ENCODE measurements around the gene MEIKIN. TPM values are rescaled to one million over a fixed set of nuclear protein-coding genes. Genes with fewer than 3 reads are reported as not detected.
"Not testable (repeated sequence)": the region's sequence is repeated elsewhere in the genome, so short reads cannot be mapped to it uniquely, and the experiment has no call there.

The MEIKIN gene
- polyA plus RNA-seq, 1 donor = not detected

DNA sequence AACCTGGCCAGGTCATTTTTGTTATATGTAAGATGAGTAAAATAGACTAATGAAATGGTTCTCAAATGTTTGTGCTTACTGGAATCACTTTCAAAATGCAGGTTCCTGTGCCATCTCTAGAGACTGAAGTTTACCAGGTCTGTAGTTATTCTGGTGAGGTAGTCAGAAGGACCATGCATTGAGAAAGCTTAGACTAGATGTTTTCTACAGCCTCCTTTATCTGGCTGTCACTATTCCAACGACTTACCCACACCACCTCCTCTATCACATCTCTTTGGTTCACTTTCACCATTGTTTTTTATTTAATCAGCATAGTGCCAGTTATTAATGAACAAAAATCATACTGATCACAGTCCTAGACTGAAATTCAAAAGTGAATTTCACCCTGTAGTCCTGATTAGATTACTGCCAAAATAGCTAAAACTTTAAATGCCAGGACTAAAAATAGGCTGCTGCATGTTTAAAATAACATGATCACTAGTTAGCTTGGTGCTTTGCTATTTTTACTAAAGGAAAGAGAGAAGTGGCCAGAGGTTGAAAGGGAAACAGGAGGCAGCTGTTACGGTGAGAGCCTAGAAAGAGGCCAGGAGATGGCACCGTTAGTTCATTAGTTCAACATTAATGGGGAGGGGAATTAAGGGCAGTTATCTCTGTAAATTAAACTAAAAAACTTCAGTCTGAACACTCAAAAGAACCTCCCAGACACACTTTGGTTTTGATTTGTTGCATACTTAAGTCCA lies 134.8 kb downstream of the MEIKIN start:
- no peak for DNase-seq (ENCODE audit: low read depth)

DNA sequence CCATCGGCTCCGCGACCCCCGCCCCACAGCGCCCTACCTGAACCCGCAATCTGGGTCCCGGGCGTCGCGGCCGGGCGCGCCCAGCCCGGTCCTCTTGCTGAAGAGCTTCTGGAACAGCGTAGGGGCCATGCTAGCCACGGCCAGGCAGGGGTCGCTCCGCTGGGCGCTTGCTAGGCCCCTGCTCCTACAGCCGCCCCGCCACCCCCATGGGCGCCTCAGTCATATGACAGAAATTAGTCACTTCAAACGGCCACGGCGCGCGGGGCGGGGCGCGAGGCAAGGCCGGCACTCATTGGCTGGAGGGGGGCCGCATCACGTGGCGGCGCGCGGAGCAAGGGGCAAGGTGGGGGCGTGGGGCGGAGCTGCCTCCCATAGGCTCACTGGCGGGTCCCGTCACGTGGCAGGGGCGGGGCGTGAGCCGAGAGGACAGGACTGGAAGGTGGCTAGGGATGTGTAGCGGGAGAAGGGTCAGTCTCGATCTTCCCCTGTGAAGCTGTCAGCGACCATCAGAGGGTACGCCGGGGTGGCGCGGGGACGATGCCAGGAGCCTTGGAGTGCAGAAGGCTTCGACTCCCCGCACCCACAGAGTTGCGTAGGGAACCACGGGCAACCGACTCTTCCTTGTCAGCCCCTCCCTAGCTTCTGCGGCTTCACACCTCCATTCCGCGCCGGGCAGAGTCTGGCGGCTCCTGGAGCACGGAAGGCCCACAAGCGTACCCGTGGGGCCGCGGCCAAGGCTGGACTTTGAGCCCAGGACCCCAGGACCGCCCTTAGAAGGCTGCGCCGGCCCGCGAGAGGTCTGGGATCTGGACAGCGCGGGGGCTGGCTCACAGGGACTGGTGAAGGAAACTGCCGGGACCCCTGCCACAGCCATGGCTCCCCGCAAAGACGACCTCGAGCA lies 148.4 kb downstream of the MEIKIN start, which contains the start of gene FNIP1:
FNIP1 (minus strand) TSS at position 225 of the 901 bp plus-strand sequence; CDS start at position 129, 96 bp downstream.
- DNase-seq (ENCODE audit: low read depth) = peak; percentile 83

DNA sequence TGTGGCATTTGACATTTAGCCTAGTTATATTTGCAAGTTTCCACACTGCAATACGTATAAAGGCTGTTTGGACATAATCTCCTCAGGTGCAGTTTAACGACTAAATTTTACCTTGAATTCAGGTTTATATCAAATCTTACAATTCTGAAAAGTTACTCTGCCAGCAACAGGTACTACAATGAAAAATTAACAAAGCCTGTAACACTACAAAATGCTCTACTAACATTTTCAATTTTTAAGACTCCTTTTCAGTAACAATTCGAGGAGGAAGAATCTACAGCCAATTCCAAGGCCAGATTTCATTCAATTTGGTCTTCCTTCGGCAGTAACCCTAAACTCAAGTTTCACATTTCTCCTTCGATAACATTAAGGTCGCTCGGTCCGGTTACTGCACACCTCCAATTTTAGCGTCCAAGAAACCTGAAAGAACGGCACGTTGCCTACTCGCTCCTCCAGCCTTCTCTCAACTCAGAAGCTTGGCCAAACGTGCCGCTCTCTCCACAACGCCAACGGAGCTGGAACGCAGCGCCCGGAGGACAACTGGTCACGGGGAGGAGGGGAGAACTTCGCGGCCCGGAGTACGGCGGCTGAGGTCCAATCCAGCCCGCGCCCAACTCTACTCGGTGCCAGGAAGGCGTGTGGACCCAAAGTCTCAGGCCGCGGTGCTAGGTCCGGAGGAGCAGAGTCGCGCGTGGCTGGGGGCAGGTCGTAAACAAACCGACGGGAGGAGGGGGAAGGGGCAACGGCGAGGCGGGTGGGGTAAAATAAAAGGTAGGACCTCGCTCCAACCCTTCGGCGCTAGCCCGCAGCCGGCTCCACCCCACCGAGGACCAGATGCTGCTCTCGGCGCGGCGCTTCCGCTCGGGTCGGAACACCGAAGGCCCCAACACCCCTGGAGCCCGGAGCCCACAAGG lies 149.3 kb downstream of the MEIKIN start:
- DNase-seq (ENCODE audit: low read depth) = no peak

DNA sequence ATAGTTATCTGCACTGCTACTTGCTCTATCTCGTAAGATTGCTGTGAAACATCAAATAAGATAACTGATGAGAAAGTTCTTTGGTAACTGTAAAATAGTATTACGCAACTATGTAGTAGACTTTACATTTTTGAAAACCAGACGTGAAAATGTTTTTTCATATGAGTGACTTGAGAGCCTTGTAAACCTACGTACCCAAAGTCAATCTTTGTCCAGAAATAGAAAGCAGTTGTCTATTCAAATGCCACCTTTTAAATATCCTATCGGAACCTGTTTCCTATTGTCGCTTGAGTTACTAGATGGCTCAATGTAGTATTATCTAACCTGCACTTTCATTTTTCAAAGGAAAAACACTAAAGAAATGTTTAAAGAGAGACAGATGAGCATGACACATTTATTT lies 150.2 kb downstream of the MEIKIN start:
- DNase-seq (ENCODE audit: low read depth) = no peak

DNA sequence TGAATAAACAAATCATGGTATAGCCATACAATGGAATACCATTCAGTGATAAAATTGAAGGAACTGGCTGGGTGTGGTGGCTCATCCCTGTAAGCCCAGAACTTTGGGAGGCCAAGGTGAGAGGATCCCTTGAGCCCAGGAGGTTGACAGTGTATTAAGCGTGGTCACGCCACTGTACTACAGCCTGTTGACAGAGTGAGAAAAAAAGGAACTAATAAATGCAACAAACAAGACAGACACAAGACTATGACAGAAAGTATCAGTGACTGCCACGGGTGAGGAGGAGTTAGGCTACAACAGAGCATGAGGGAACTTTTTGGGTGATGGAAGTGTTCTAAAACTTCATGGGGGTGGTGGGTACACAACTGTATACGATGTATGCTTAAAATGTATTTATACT lies 150.9 kb downstream of the MEIKIN start:
- no peak for DNase-seq (ENCODE audit: low read depth)

DNA sequence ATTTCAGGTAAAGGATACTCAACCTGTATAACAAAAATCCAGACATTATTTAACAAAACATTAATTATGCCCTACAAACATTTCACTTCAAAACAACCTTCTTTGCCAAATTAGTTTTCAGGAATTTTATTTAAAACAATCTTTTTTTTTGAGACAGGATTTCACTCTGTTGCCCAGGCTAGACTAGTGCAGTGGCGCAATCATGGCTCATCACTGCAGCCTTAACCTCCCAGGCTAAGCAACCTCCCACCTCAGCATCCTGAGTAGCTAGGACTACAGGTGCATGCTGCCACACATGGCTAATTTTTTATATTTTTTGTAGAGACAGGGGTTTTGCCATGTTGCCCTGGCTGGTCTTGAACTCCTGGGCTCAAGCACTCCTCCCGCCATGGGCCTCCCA lies 152.6 kb downstream of the MEIKIN start:
- no peak for DNase-seq (ENCODE audit: low read depth)

DNA sequence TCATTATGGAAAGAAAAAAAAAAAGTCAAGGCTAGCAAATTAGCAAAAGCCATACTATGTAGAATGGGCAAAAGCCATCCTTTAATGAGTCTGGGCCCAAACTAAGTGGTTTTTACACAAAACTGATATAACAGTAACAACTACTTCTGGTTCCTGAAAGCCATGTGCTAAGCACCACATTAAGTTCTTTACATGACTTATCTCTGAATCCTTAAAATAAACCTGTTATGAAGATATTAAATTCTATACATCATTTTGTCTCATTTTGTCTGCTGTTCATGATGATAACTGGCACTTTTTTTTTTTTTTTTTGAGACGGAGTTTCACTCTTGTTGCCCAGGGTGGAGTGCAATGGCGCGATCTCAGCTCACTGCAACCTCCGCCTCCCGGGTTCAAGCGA lies 153.6 kb downstream of the MEIKIN start:
- no peak for DNase-seq (ENCODE audit: low read depth)

DNA sequence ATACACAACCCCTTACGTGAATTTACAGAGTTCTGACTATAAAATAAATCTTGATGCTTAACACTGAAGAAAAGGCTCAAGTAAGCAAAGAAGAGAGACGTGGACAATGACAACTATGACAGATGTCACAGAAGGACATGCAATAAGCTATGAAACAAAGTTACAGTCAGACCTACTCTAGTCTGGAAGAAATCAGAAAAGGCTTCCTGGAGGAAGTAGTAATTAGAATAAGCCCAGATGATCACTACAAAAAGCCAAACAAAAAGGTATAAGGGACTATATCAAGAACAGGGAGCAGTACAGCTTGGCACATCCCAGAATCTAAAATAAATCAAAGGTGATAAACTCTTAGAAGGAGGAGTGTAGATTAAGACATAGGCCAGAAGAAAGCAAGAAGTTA lies 154.9 kb downstream of the MEIKIN start:
- no peak for DNase-seq (ENCODE audit: low read depth)

DNA sequence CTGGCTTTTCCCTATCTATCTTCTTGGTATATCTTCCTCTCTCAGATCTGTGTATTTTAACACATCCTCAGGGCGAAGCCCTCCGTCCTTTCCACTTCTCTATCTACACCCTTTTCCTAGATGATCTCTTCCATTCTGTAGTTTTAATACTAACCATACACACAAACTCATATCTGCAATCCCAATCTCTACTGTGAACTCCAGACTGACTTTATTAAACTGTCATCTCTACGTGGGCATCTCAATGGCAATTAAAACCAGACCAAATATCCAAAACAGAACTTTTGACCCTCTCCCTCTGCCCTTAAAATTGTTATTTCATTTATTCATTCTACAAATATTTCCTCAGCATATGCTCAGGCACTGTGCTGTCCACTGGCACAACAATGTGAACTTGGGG lies 155.7 kb downstream of the MEIKIN start:
- DNase-seq (ENCODE audit: low read depth) = no peak

DNA sequence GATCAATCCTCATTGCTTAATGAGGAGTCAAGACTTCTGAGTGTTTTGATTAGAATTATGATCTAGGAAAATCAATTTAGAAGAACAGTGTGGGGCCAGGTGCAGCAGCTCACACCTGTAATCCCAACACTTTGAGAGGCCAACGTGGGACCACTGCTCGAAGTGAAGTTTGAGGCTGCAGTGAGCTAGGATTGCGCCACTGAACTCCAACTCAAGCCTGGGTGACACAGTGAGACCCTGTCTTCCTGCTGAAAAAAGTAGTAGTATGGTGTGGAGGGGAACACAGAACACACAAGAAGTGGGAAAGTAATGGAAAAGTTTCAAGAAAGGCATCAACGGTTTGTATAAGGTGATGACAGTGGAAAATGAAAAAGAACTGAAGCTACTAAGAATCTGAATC lies 157.7 kb downstream of the MEIKIN start:
- no peak for DNase-seq (ENCODE audit: low read depth)

DNA sequence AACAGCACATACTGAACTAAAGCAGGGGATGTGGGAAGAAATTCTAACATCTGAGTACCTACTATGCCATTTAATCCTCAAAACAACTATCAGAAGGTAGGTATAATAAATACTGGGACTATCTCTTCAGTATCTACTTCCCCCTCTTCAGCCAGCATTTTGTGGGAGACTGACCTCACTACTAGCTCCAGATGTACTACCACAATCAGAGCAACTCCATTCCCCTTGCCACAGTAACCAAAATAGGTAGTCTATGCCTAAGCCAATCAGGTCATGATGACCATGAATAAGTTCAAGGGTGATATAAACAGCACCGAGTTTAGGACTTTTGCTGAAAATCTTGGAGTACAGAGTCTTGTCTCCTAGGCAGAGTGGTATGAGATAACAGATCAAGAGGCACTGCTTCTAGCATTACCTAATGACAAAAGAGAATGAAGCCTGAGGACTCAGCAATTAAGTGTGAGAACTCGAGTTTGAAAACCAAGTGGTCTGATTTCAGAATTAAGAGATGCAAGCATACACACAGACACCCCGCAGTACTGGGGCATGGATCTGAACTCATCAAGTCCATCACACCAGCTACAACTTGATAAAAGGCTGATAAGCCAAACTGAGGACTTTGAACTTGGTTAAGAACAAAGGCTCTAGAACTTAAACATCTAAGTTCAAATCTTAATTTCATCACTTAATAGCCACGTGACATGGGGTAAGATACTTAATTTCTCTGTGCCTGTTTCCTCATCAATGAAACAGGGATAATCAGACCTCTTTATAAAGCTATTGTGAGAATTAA lies 158.4 kb downstream of the MEIKIN start:
- no peak for DNase-seq (ENCODE audit: low read depth)

DNA sequence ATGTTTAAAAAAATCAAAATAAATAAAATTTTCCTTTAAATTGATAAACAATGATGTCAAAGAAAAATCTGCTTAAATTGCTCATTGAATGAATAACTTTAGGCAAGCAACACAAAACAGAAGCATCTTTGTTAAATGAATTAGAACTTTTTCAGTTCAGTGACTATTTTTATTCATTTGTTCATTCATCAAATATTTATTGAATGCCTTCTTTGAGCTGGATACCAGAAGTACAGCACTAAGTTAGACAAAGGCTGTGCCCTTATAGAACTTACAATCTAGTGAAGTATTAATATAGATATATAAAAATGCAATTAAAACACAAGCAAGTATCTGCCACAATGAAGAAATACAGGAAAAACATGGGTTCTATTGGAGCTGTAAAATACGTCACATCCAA lies 159.4 kb downstream of the MEIKIN start:
- no peak for DNase-seq (ENCODE audit: low read depth)

DNA sequence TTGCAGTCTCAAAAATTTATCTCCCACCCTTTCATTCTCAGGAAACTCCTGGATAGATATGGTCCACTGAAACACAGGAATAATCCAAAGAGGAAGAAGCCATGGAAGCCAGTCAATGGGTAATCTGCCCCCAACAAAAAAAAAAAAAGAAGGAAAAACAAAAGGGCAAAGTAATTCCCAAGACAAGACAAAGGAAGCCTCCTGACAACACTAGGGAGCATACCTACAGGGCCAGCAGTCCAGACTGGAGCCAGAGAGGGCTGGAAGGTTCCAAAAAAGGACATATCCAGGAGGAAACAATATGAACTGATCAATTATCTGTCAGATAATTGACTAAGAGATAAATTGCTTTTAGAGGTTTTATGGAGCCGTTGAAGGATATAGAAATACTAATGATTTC lies 161.6 kb downstream of the MEIKIN start:
- no peak for DNase-seq (ENCODE audit: low read depth)

DNA sequence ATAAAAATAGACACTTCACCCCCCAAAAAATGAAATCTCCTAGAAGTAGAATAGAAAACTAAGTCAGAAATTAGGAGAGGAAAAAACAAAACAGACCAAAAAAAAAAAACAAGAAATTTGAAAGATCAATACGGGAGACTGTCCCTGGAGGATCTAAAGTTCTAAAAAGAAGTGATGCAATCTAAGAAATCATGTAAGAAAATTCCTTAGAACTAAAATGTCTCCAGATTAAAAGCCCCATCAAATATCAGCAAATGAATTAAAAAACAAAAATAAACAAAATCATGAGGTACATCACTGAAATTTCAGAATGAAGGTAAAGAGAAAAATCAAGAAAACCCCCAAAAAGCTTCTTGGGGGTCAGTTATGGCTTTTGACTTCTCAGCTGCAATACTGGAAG lies 162.1 kb downstream of the MEIKIN start:
- no peak for DNase-seq (ENCODE audit: low read depth)

DNA sequence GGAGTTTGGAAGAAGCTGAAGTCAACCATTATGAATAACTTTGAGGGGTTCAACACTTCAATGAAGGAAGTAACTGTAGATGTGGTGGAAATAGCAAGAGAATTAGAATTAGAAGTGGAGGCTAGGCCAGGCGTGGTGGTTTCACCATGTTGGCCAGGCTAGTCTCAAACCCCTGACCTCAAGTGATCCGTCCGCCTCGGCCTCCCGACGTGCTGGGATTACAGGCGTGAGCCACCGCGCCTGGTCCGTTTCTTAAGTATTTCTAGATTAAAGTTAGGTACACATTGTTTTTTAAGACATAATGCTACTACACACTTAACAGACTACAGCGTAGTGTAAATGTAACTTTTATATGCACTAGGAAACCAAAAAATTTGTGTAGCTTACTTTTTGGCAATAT lies 162.7 kb downstream of the MEIKIN start:
- DNase-seq (ENCODE audit: low read depth) = no peak

DNA sequence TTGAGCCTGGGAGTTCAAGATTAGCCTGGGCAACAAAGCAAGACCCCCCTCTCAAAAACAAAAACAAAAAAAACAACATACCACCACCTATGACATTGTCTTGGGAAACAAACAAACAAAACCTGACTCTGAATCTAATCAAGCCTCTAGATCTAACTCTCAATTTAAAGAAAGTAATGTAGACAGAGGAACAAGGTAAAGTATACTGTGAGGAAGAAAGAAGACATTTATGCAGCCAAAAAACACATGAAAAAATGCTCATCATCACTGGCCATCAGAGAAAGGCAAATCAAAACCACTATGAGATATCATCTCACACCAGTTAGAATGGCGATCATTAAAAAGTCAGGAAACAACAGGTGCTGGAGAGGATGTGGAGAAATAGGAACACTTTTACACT lies 167.3 kb downstream of the MEIKIN start:
- not testable (repeated sequence) for DNase-seq (ENCODE audit: low read depth)

DNA sequence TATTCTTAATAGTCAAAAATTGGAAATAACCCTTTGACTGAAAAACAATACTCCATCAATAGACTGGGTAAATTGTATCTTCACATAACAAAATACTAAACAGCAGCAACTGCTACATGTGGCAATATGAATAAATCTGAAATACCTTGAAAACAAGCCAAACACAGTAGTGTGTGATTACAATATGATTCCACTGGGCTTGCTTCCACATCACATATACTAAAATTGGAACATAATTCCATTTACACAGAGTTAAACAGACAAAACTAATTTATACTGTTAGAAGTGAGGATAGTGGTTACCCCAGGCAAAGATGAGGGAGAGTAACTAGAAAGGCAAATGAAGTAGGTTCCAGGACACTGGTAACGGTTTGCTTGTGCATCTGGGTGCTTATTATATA lies 169.0 kb downstream of the MEIKIN start:
- no peak for DNase-seq (ENCODE audit: low read depth)

DNA sequence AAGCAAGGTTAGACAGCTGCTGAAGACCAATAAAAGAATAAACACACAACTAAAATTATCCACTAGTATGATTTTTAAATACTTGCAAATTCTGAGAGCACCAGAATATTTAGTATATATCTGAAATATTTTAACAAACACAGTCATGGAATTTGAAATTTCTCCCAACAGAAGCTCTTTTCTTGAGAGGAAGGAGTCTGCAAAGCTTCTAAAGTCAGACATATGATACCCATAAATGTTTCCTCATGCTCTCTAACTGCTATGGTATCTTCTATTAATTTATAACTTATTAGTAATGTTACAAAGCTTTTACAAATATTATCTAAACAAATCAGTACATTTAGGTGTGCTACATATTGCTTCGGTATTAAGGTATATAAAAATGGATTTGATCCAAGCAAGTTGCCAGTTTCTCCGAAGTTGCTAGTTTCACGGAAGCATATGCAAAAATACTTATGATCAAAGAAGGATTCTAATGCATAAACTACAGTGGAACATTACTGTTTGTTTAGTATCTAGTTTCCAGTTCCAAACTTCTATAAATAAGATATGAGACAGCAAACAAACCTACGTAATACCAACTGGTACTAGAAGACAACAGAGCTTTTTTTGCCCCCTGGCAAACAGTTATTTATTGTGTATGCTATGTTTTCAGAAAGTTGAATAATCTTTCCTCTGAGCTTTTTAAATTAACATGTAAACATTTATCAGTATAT lies 170.7 kb downstream of the MEIKIN start:
- no peak for DNase-seq (ENCODE audit: low read depth)

DNA sequence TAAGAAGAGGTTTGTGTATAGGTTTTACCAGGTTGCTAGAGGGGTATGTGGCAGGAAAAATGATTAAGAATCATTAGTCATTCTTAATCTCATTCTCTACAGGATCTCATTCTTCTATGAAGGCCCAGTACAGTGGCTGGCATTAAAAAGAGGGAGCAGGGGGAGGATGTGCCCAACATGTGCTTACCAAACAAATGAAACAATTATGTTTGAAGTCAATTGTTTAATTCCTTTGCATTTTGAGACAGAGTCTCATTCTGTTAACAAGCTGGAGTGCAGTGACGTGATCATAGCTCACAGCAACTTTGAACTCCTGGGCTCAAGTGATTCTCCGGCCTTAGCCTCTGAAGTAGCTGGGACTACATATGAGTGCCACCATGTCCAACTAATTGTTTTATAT lies 171.7 kb downstream of the MEIKIN start:
- no peak for DNase-seq (ENCODE audit: low read depth)

DNA sequence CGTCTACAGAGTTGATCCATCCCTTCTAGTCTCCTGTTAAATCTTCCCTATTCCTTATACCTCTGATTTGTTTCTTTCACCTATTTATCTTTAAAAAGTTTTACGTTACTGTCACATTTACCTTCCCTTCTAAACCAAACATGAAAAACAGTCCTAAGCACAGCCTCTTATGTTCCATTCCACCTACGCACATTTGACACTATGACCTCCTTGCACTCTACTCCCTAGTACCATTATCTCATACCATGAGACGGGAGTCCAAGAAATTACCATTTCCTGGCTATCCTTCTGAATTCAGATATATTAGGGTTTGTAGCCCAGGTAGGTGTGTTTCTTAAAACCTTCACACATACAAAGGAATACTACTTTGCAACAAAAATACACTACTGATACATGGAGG lies 173.8 kb downstream of the MEIKIN start:
- DNase-seq (ENCODE audit: low read depth) = no peak

All from forelimb muscle (tissue), 1 donor.